AG09319 (cell line): Measurements from ENCODE around the gene SETD4.

Experiments used
- DNase-seq: peaks from one replicate; pipeline ENCODE4 v3.0.0-alpha.2; 2010; ENCODE audit warnings: low read depth; ENCODE audit errors: extremely low read depth
- CTCF ChIP-seq: IDR thresholded peaks from 2 replicates; pipeline ENCODE4 v1.5.1; 2011; ENCODE audit warnings: low read depth, mild to moderate bottlenecking, inconsistent platforms, low read length, moderate library complexity

Gene SETD4

GRCh38 chr21:35989138-35989735, 71.1 kb downstream of the SETD4 start:
- no peak for TF ChIP-seq CTCF
- DNase-seq: peak; percentile 49

- no peak for TF ChIP-seq CTCF
- no peak for DNase-seq
Observed at GRCh38 chr21:35988416-35989137, 71.7 kb downstream of the SETD4 start.

GRCh38 chr21:35987475-35987874, 72.9 kb downstream of the SETD4 start:
- no peak for TF ChIP-seq CTCF
- no peak for DNase-seq

- no peak for TF ChIP-seq CTCF
- DNase-seq: no peak
Observed at GRCh38 chr21:35984654-35985361, 75.5 kb downstream of the SETD4 start.
